Measurements from ENCODE around the gene ANKRD52. TPM values are rescaled to one million over a fixed set of nuclear protein-coding genes. Genes with fewer than 3 reads are reported as not detected.
A peak's percentile ranks its signal among the peaks of the same experiment; 100 is the strongest.

ANKRD52 gene
- total and polyA plus RNA-seq, 4 donors, result 5.4 to 13.6 (median 9.3) TPM

- WGBS, result 95% methylated on average over 3 of the region's 3 CpGs
- H3K9me3 ChIP-seq (ENCODE audit: control insufficient read depth in 4 of 4, low read length in 3 of 4), result no peaks in the 10 kb centered on the region
- H3K4me1 ChIP-seq (ENCODE audit: control insufficient read depth in 4 of 4, insufficient read depth in 4 of 4, low read length in 3 of 4), result peaks cover 2 to 24% (median 15%) of the 10 kb centered on the region in 4 donors
- no peak overlapping the region for H3K9ac ChIP-seq (ENCODE audit: low read depth in 1 of 2, low read length in 2 of 2)
- no peak overlapping the region for H3K27ac ChIP-seq (ENCODE audit: low read depth in 1 of 2, low read length in 2 of 2)
- peaks cover 7 to 28% (median 24%) of the 10 kb centered on the region in 4 donors for H3K36me3 ChIP-seq (ENCODE audit: control insufficient read depth in 4 of 4, insufficient read depth in 3 of 4, low read depth in 1 of 4, low read length in 3 of 4)
- no peak overlapping the region for H3K4me3 ChIP-seq (ENCODE audit: low read depth in 1 of 3, low read length in 3 of 3)
- no peak for DNase-seq (ENCODE audit: low spot score)
- no peaks in the 10 kb centered on the region for H3K27me3 ChIP-seq (ENCODE audit: control insufficient read depth in 4 of 4, insufficient read depth in 4 of 4, low read length in 3 of 4)
- TF ChIP-seq GABPA (IDR thresholded peaks at IDR 0.05 in 1 of 2, conservative IDR thresholded peaks at IDR 0.05 in 1 of 2) (no peak), CTCF (IDR thresholded peaks at IDR 0.05; ENCODE audit: low read depth, low read length, missing input control) (no peak), MAX (IDR thresholded peaks at IDR 0.05) (no peak), EGR1 (IDR thresholded peaks at IDR 0.05; ENCODE audit: low read depth in 2 of 2) (no peak), REST (IDR thresholded peaks at IDR 0.05) (no peak), NR2F2 (IDR thresholded peaks at IDR 0.05) (no peak), FOXA1 (IDR thresholded peaks at IDR 0.05) (no peak), ATF3 (IDR thresholded peaks at IDR 0.05) (no peak), FOXA2 (IDR thresholded peaks at IDR 0.05) (no peak)
- TF ChIP-seq, protein P1, sequence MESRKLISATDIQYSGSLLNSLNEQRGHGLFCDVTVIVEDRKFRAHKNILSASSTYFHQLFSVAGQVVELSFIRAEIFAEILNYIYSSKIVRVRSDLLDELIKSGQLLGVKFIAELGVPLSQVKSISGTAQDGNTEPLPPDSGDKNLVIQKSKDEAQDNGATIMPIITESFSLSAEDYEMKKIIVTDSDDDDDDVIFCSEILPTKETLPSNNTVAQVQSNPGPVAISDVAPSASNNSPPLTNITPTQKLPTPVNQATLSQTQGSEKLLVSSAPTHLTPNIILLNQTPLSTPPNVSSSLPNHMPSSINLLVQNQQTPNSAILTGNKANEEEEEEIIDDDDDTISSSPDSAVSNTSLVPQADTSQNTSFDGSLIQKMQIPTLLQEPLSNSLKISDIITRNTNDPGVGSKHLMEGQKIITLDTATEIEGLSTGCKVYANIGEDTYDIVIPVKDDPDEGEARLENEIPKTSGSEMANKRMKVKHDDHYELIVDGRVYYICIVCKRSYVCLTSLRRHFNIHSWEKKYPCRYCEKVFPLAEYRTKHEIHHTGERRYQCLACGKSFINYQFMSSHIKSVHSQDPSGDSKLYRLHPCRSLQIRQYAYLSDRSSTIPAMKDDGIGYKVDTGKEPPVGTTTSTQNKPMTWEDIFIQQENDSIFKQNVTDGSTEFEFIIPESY (IDR thresholded peaks at IDR 0.05), result no peak
Observed at GRCh38 chr12:56216461-56216860, 41.7 kb downstream of the ANKRD52 start.

- Histone ChIP-seq H3K36me3 (ENCODE audit: control insufficient read depth in 4 of 4, insufficient read depth in 3 of 4, low read depth in 1 of 4, low read length in 3 of 4) (peaks cover 7 to 38% (median 37%) of the 10 kb centered on the region in 4 donors), H3K27ac (ENCODE audit: low read depth in 1 of 2, low read length in 2 of 2) (peak overlapping the region in 1 of 2 donors; percentile 7), H3K9me3 (ENCODE audit: control insufficient read depth in 4 of 4, low read length in 3 of 4) (no peaks in the 10 kb centered on the region), H3K4me3 (ENCODE audit: low read depth in 1 of 3, low read length in 3 of 3) (no peak overlapping the region), H3K27me3 (ENCODE audit: control insufficient read depth in 4 of 4, insufficient read depth in 4 of 4, low read length in 3 of 4) (no peaks in the 10 kb centered on the region), H3K9ac (ENCODE audit: low read depth in 1 of 2, low read length in 2 of 2) (no peak overlapping the region), H3K4me1 (ENCODE audit: control insufficient read depth in 4 of 4, insufficient read depth in 4 of 4, low read length in 3 of 4) (peaks cover 0 to 9% (median 4%) of the 10 kb centered on the region in 4 donors)
- TF ChIP-seq GABPA (IDR thresholded peaks at IDR 0.05 in 1 of 2, conservative IDR thresholded peaks at IDR 0.05 in 1 of 2) (no peak), EGR1 (IDR thresholded peaks at IDR 0.05; ENCODE audit: low read depth in 2 of 2) (no peak), JUND (IDR thresholded peaks at IDR 0.05) (no peak), YY1 (IDR thresholded peaks at IDR 0.05) (no peak), HNF4G (IDR thresholded peaks at IDR 0.05) (no peak), REST (IDR thresholded peaks at IDR 0.05) (no peak)
- no peak for DNase-seq (ENCODE audit: low spot score)
- 93% methylated on average over 5 of the region's 5 CpGs for WGBS
Observed at GRCh38 chr12:56213878-56214277, 44.3 kb downstream of the ANKRD52 start.

Measured in liver (tissue), 9 donors.